Measurements from ENCODE around the gene THSD1. TPM values are rescaled to one million over a fixed set of nuclear protein-coding genes. Genes with fewer than 3 reads are reported as not detected.
A peak's percentile ranks its signal among the peaks of the same experiment; 100 is the strongest.

THSD1 gene
- total and polyA plus RNA-seq, 2 donors (not counting 1 experiment from before 2014, with no cell fraction given), result 5.2 to 9.1 TPM

DNA sequence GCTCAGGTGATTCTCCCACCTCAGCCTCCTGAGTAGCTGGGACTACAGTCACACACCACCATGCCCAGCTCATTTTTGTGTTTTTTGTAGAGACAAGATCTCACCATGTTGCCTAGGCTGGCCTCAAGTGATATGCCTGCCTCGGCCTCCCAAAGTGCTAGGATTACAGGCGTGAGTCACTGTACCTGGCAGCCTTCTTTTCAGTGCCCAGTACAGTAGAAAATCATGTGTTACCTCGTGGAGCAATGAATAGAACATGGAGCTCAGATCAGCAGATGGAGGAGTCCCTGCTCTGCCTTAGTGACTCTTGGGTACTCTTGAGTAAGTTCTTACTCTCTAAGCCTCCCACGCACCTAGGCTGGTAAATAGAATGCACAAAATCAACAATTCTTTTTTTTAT lies 44.7 kb downstream of the THSD1 start:
- no peaks in the 10 kb centered on the region for H3K36me3 ChIP-seq (ENCODE audit: control insufficient read depth, insufficient read depth, low read length)
- H3K4me1 ChIP-seq (ENCODE audit: control insufficient read depth, extremely low read depth, insufficient read depth, low read length), result no peaks in the 10 kb centered on the region
- H3K4me3 ChIP-seq (replicated peaks in 1 of 4; ENCODE audit: control extremely low read depth in 1 of 4, insufficient read depth in 1 of 4, low read depth in 3 of 4, low read length in 4 of 4), result no peak overlapping the region
- H3K4me2 ChIP-seq (ENCODE audit: extremely low read depth, insufficient read depth, low read length), result no peak overlapping the region
- no peak overlapping the region for H3K9ac ChIP-seq (ENCODE audit: insufficient read depth, low read length)
- DNase-seq (ENCODE audit: low read depth in 2 of 2), result peak in 1 of 2 donors; percentile 20
- H2AFZ ChIP-seq (ENCODE audit: low read length), result no peak overlapping the region
- H3K27me3 ChIP-seq (ENCODE audit: control insufficient read depth, insufficient read depth, low read length), result no peaks in the 10 kb centered on the region
- no peaks in the 10 kb centered on the region for H3K9me3 ChIP-seq (ENCODE audit: control insufficient read depth, insufficient read depth, low read depth, low read length)
- TF ChIP-seq, protein P1, sequence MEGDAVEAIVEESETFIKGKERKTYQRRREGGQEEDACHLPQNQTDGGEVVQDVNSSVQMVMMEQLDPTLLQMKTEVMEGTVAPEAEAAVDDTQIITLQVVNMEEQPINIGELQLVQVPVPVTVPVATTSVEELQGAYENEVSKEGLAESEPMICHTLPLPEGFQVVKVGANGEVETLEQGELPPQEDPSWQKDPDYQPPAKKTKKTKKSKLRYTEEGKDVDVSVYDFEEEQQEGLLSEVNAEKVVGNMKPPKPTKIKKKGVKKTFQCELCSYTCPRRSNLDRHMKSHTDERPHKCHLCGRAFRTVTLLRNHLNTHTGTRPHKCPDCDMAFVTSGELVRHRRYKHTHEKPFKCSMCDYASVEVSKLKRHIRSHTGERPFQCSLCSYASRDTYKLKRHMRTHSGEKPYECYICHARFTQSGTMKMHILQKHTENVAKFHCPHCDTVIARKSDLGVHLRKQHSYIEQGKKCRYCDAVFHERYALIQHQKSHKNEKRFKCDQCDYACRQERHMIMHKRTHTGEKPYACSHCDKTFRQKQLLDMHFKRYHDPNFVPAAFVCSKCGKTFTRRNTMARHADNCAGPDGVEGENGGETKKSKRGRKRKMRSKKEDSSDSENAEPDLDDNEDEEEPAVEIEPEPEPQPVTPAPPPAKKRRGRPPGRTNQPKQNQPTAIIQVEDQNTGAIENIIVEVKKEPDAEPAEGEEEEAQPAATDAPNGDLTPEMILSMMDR (conservative IDR thresholded peaks at IDR 0.05 in 1 of 2, IDR thresholded peaks at IDR 0.05 in 1 of 2; ENCODE audit: low read depth in 1 of 2, low read length in 2 of 2), result no peak
- TF ChIP-seq EZH2 (IDR thresholded peaks at IDR 0.05; ENCODE audit: low read length, missing control alignments), result no peak
- H4K20me1 ChIP-seq (ENCODE audit: control insufficient read depth, extremely low read depth, insufficient read depth, low read length), result no peaks in the 10 kb centered on the region
- H3K27ac ChIP-seq (ENCODE audit: insufficient read depth, low read length), result no peak overlapping the region
- no peaks in the 10 kb centered on the region for H3K79me2 ChIP-seq (ENCODE audit: control insufficient read depth, insufficient read depth, low read length)

DNA sequence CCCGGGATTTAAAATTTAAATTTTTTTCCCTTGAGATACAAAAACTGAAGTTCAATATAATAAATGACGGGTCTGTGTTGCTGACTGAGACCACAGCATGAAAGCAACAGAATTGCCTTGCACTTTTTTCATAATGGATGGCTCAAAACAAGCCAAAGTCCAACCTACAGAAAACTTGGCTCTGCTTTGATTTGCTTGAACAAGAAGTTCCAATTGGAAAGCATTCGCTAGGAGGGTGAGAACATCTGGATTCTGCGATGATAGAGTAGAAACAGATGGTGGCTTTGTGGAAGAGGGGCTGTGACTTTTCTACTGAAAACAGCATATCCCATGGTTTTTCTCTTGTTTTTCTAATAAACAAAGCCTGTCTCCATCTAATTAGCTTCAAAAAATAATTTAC lies 46.4 kb downstream of the THSD1 start:
- Histone ChIP-seq H3K79me2 (ENCODE audit: control insufficient read depth, insufficient read depth, low read length) (no peaks in the 10 kb centered on the region), H3K4me3 (replicated peaks in 1 of 4; ENCODE audit: control extremely low read depth in 1 of 4, insufficient read depth in 1 of 4, low read depth in 3 of 4, low read length in 4 of 4) (no peak overlapping the region), H3K36me3 (ENCODE audit: control insufficient read depth, insufficient read depth, low read length) (no peaks in the 10 kb centered on the region), H3K4me2 (ENCODE audit: extremely low read depth, insufficient read depth, low read length) (no peak overlapping the region), H3K27ac (ENCODE audit: insufficient read depth, low read length) (no peak overlapping the region), H3K27me3 (ENCODE audit: control insufficient read depth, insufficient read depth, low read length) (no peaks in the 10 kb centered on the region), H3K9ac (ENCODE audit: insufficient read depth, low read length) (no peak overlapping the region), H3K9me3 (ENCODE audit: control insufficient read depth, insufficient read depth, low read depth, low read length) (no peaks in the 10 kb centered on the region), H2AFZ (ENCODE audit: low read length) (no peak overlapping the region), H3K4me1 (ENCODE audit: control insufficient read depth, extremely low read depth, insufficient read depth, low read length) (no peaks in the 10 kb centered on the region), H4K20me1 (ENCODE audit: control insufficient read depth, extremely low read depth, insufficient read depth, low read length) (no peaks in the 10 kb centered on the region)
- no peak for TF ChIP-seq EZH2 (IDR thresholded peaks at IDR 0.05; ENCODE audit: low read length, missing control alignments)
- TF ChIP-seq, protein P1 (conservative IDR thresholded peaks at IDR 0.05 in 1 of 2, IDR thresholded peaks at IDR 0.05 in 1 of 2; ENCODE audit: low read depth in 1 of 2, low read length in 2 of 2), result no peak
- DNase-seq (ENCODE audit: low read depth in 2 of 2), result peak; percentile 11 to 94

DNA sequence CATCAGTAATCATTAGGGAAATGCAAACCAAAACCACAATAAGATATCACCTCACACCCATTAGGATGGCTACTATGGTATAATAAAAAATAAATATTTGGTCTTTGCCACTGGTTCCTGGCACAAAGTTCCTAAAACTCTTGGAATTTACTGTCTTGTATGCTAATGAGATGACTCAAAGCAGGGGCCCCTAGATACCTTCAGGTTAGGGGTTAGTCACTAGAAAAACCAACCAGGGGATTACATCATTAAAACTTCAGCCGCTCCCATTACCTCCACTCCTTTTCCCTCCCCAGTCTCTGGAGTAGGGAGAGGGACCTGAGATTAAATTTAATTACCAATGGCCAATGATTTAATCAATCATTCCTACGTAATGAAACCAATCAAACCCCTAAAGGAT lies 49.6 kb downstream of the THSD1 start:
- Histone ChIP-seq H3K9ac (ENCODE audit: insufficient read depth, low read length) (no peak overlapping the region), H3K9me3 (ENCODE audit: control insufficient read depth, insufficient read depth, low read depth, low read length) (no peaks in the 10 kb centered on the region), H3K27ac (ENCODE audit: insufficient read depth, low read length) (no peak overlapping the region), H3K4me3 (replicated peaks in 1 of 4; ENCODE audit: control extremely low read depth in 1 of 4, insufficient read depth in 1 of 4, low read depth in 3 of 4, low read length in 4 of 4) (no peak overlapping the region), H3K27me3 (ENCODE audit: control insufficient read depth, insufficient read depth, low read length) (no peaks in the 10 kb centered on the region), H3K36me3 (ENCODE audit: control insufficient read depth, insufficient read depth, low read length) (no peaks in the 10 kb centered on the region), H3K79me2 (ENCODE audit: control insufficient read depth, insufficient read depth, low read length) (no peaks in the 10 kb centered on the region), H4K20me1 (ENCODE audit: control insufficient read depth, extremely low read depth, insufficient read depth, low read length) (no peaks in the 10 kb centered on the region), H3K4me1 (ENCODE audit: control insufficient read depth, extremely low read depth, insufficient read depth, low read length) (peaks cover 7% of the 10 kb centered on the region), H3K4me2 (ENCODE audit: extremely low read depth, insufficient read depth, low read length) (no peak overlapping the region), H2AFZ (ENCODE audit: low read length) (no peak overlapping the region)
- DNase-seq (ENCODE audit: low read depth in 2 of 2), result peak; percentile 27 to 86
- TF ChIP-seq, protein P1 (conservative IDR thresholded peaks at IDR 0.05 in 1 of 2, IDR thresholded peaks at IDR 0.05 in 1 of 2; ENCODE audit: low read depth in 1 of 2, low read length in 2 of 2), result no peak
- TF ChIP-seq EZH2 (IDR thresholded peaks at IDR 0.05; ENCODE audit: low read length, missing control alignments), result no peak

All from fibroblast of lung (primary cell).